Left ventricle myocardium inferior (tissue), 1 donor: ENCODE results near the gene PTPRN2. TPM values are rescaled to one million over a fixed set of nuclear protein-coding genes. Genes with fewer than 3 reads are reported as not detected.
"Not testable (repeated sequence)": the region's sequence is repeated elsewhere in the genome, so short reads cannot be mapped to it uniquely, and the experiment has no call there.

Experiments used
- DNase-seq: peaks from one replicate; pipeline ENCODE4 v3.0.0-alpha.2; 2020
- H3K27ac ChIP-seq: fragments of 200-600 bp; replicated peaks from 2 replicates; pipeline ENCODE4 v1.8.0; 2021
- H3K27me3 ChIP-seq: fragments of 200-600 bp; 2 replicates; pipeline ENCODE4 v1.8.0; 2021; ENCODE audit warnings: low read depth
- H3K36me3 ChIP-seq: fragments of 200-600 bp; 2 replicates; pipeline ENCODE4 v1.8.0; 2021
- H3K4me1 ChIP-seq: fragments of 200-600 bp; 2 replicates; pipeline ENCODE4 v1.8.0; 2021
- H3K4me3 ChIP-seq: fragments of 200-600 bp; 2 replicates; pipeline ENCODE4 v1.8.0; 2021; ENCODE audit warnings: mild to moderate bottlenecking, moderate library complexity
- H3K9me3 ChIP-seq: fragments of 200-600 bp; replicated peaks from 2 replicates; pipeline ENCODE4 v1.8.0; 2021
- intact Hi-C: fragments of 100-400 bp; cut with micrococcal nuclease; formaldehyde crosslinking; loops from one replicate; pipeline ENCODE4 v1.11.0; 2022
- total RNA-seq: library from RNA; stranded (reverse); fragmentation: NEBNext Ultra II Directional; extraction: Animal tissue kit (Norgen Biotek cat#: 25700); gene quantifications from one replicate; pipeline ENCODE4 v1.2.1, GENCODE V29; 2021
- TF ChIP-seq, protein P1 (sequence below): fragments of 200-600 bp; IDR thresholded peaks from 2 replicates; pipeline ENCODE4 v1.8.0; 2021; ENCODE audit warnings: antibody characterized with exemption, mild to moderate bottlenecking, borderline replicate concordance
- donor health status: DM: no; HTN: yes; CAD: no; lungs with severe emphysema.

The PTPRN2 gene
- total RNA-seq, 1 donor from 2014 or later = 1.3 TPM

DNA sequence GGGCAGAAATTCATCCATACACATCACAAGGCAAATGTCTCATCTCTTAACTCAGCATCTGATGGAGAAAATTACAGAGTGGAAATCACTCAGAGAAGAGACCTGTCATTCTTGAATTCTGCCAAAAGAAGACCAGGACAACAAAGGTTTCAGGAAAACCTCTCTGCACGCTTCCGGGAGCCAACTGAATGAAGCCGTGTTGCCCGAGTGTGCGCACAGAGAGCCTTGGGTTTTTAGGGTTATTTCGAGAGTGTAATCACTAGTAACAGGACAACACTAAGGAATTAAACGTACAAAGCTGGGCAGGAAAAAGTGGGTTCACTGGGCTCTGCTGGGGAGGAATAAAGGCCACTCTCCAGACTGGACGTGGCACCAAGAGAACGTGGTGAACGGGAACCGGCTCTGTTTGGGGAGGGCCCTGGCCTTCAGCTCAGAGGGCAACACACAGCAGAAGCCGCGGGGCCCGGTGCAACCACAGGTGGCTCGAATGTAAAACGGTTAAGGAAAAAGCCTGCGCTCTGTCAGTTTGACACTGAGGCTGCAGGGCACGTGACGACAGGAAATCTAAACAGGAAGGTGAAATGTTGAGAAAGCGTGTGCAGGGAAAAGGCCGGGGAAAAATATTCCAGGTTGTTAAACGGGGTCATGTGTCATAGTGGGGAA, 919.3 kb downstream of the PTPRN2 start:
- peaks cover 75% of the 10 kb centered on the region for H3K27me3 ChIP-seq
- TF ChIP-seq, protein P1, sequence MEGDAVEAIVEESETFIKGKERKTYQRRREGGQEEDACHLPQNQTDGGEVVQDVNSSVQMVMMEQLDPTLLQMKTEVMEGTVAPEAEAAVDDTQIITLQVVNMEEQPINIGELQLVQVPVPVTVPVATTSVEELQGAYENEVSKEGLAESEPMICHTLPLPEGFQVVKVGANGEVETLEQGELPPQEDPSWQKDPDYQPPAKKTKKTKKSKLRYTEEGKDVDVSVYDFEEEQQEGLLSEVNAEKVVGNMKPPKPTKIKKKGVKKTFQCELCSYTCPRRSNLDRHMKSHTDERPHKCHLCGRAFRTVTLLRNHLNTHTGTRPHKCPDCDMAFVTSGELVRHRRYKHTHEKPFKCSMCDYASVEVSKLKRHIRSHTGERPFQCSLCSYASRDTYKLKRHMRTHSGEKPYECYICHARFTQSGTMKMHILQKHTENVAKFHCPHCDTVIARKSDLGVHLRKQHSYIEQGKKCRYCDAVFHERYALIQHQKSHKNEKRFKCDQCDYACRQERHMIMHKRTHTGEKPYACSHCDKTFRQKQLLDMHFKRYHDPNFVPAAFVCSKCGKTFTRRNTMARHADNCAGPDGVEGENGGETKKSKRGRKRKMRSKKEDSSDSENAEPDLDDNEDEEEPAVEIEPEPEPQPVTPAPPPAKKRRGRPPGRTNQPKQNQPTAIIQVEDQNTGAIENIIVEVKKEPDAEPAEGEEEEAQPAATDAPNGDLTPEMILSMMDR = no peak
- DNase-seq = no peak
- intact Hi-C loops = no loop called here
- H3K27ac ChIP-seq = no peak overlapping the region
- H3K36me3 ChIP-seq = no peaks in the 10 kb centered on the region
- no peak overlapping the region for H3K4me3 ChIP-seq
- H3K4me1 ChIP-seq = no peaks in the 10 kb centered on the region
- no peaks in the 10 kb centered on the region for H3K9me3 ChIP-seq

DNA sequence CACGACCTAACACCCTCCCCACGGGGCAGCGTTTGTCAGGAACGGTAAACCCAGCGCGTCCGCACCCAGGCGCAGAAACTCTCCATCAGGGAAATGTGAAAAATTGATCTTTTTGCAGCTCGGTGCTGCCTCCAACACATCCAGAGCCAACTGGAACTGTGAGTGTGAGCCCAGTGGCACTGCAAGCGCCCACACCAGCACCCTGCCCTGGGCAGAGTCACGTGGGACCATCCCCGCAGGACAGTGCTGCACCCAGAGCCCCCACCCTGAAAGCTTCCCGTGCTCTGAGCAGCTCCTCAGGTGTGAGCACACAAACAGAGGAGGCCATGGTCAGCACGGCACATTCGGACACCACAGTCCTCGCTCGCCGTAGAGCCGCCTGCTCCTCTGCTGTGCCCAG, 919.9 kb downstream of the PTPRN2 start:
- TF ChIP-seq, protein P1 = no peak
- intact Hi-C loops = no loop called here
- DNase-seq = no peak

DNA sequence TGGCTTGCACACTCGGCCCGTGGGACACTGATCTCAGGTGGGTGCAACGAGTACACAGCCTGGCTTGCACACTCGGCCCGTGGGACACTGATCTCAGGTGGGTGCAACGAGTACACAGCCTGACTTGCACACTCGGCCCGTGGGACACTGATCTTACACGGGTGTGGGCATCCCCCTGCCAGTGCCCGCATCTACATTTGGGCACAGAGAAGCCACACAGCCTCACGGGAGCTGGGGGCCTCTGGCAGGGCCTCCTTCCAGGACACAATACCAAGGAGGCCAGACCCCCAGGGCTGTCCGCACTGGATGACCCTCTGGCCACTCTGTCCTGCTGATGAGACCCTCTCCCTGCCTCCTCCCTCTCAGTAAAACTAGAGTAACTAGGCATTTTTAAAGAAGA, 920.4 kb downstream of the PTPRN2 start:
- DNase-seq = no peak
- Histone ChIP-seq H3K36me3 (no peaks in the 10 kb centered on the region), H3K4me1 (no peaks in the 10 kb centered on the region), H3K9me3 (no peaks in the 10 kb centered on the region), H3K27ac (no peak overlapping the region), H3K27me3 (peaks cover 77% of the 10 kb centered on the region), H3K4me3 (no peak overlapping the region)
- intact Hi-C loops = no loop called here
- TF ChIP-seq, protein P1 = no peak

More for the DNA sequence above, 919.9 kb downstream of the PTPRN2 start:
- no peaks in the 10 kb centered on the region for H3K36me3 ChIP-seq
- no peak overlapping the region for H3K4me3 ChIP-seq
- no peak overlapping the region for H3K27ac ChIP-seq
- H3K9me3 ChIP-seq = no peaks in the 10 kb centered on the region
- no peaks in the 10 kb centered on the region for H3K4me1 ChIP-seq
- H3K27me3 ChIP-seq = peaks cover 77% of the 10 kb centered on the region

DNA sequence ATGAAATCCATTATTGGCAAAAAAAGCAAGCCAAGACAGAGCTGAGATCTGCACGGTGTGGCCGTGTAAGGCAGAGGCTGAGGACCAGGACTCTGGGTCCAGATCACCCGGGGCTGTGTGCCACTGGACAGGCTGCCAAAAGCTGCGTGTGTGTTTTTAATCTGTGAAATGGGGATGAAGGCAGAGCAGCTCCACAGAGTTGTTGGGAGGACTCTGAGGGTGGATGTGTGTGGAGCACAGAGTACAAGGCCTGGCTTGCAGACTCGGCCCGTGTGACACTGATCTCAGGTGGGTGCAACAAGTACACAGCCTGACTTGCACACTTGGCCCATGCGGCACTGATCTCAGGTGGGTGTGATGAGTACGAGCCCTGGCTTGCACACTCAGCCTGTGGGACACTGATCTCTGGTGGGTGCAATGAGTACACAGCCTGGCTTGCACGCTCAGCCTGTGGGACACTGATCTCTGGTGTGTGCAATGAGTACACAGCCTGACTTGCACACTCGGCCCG, 921.0 kb downstream of the PTPRN2 start:
- TF ChIP-seq, protein P1 = no peak
- intact Hi-C loops = no loop called here
- Histone ChIP-seq H3K4me1 (no peaks in the 10 kb centered on the region), H3K36me3 (no peaks in the 10 kb centered on the region), H3K4me3 (no peak overlapping the region), H3K27me3 (peaks cover 79% of the 10 kb centered on the region), H3K9me3 (no peaks in the 10 kb centered on the region), H3K27ac (no peak overlapping the region)
- DNase-seq = no peak

DNA sequence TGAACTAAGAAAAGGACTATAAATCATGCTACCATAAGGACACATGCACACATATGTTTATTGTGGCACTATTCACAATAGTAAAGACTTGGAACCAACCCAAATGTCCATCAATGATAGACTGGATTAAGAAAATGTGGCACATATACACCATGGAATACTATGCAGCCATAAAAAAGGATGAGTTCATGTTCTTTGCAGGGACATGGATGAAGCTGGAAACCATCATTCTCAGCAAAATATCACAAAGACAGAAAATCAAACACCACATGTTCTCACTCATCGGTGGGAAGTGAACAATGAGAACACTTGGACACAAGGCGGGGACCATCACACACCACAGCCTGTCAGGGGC, 922.0 kb downstream of the PTPRN2 start:
- DNase-seq, intact Hi-C loops: not testable (repeated sequence)

DNA sequence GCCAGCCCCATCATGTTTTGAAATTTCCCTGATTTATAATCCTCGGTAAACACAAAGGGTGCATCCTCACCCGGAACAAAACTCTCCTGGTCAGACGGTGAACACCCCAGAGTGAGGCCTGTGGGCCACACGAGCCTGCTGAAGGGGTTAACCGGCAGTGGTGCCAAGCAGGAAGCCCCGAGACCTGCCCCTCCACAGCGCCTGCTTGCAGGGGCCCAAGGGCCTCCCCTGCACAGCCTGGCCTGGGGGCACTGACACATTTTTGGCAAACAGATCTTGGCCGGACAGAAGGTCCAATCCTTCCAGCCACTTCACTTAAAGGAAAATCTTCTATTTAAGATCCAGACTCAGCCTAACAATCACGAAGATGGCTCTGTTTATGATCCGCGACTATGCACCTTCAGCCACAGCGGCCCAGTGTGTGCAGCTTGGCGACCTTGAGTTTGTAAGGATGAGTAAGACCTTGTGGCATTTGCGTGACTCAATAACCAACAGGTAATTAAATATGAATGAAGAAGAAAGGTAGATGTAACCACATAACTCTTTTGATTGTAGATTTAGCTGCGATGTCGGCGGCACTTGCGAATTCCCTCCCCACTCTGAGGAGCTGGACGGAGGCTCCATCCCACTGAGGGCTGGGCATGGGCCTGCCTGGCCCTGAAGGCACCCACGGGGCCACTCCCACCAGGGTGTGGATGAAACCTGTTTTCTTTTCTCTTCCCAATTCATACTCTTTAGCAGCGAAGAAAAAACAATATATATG, 922.6 kb downstream of the PTPRN2 start:
- intact Hi-C loops = no loop called here
- Histone ChIP-seq H3K9me3 (no peaks in the 10 kb centered on the region), H3K27me3 (peaks cover 77% of the 10 kb centered on the region), H3K36me3 (no peaks in the 10 kb centered on the region), H3K4me3 (no peak overlapping the region), H3K27ac (no peak overlapping the region), H3K4me1 (no peaks in the 10 kb centered on the region)
- no peak for DNase-seq
- TF ChIP-seq, protein P1 = no peak

More for the DNA sequence above, 922.0 kb downstream of the PTPRN2 start:
- H3K36me3 ChIP-seq, H3K4me3 ChIP-seq, H3K9me3 ChIP-seq, H3K4me1 ChIP-seq, H3K27ac ChIP-seq: not testable (repeated sequence)
- peaks cover 79% of the 10 kb centered on the region for H3K27me3 ChIP-seq
